HG03175 (cell line): ENCODE measurements around the gene ARMH3.
"Not testable (repeated sequence)": the region's sequence is repeated elsewhere in the genome, so short reads cannot be mapped to it uniquely, and the experiment has no call there.

Source experiments
- ATAC-seq: cut with Tn5 transposase; IDR thresholded peaks from one replicate; pipeline ENCODE4 v1.9.1; 2021; ENCODE audit warnings: mild to moderate bottlenecking, moderate library complexity; ENCODE audit not compliant: unreplicated experiment

The ARMH3 gene

GRCh38 chr10:101987136-101987535 is 68.8 kb downstream of the ARMH3 start:
- no peak for ATAC-seq

- ATAC-seq: peak; percentile 47
These were observed 69.4 kb downstream of the ARMH3 start for GRCh38 chr10:101986624-101986971.

- ATAC-seq: not testable (repeated sequence)
These were observed 75.3 kb downstream of the ARMH3 start for GRCh38 chr10:101980677-101981076.

GRCh38 chr10:101974091-101974971 is 81.6 kb downstream of the ARMH3 start:
- no peak for ATAC-seq

- ATAC-seq: no peak
These were observed 83.2 kb downstream of the ARMH3 start for GRCh38 chr10:101972761-101973160.

- ATAC-seq: no peak
These were observed 86.5 kb downstream of the ARMH3 start for GRCh38 chr10:101969412-101969922.

- ATAC-seq: no peak
These were observed 87.0 kb downstream of the ARMH3 start for GRCh38 chr10:101968940-101969321.

- no peak for ATAC-seq
These were observed 87.6 kb downstream of the ARMH3 start for GRCh38 chr10:101968286-101968939.

GRCh38 chr10:101967713-101968112 is 88.3 kb downstream of the ARMH3 start:
- ATAC-seq: no peak

- ATAC-seq: no peak
These were observed 88.9 kb downstream of the ARMH3 start for GRCh38 chr10:101967119-101967518.

GRCh38 chr10:101965075-101965765 is 90.8 kb downstream of the ARMH3 start:
- ATAC-seq: no peak

GRCh38 chr10:101961591-101962498 is 94.1 kb downstream of the ARMH3 start:
- no peak for ATAC-seq

GRCh38 chr10:101960879-101961395 is 95.0 kb downstream of the ARMH3 start:
- no peak for ATAC-seq

GRCh38 chr10:101959346-101959916 is 96.5 kb downstream of the ARMH3 start:
- ATAC-seq: no peak

- no peak for ATAC-seq
These were observed 97.3 kb downstream of the ARMH3 start for GRCh38 chr10:101958691-101959090.

- ATAC-seq: no peak
These were observed 99.1 kb downstream of the ARMH3 start for GRCh38 chr10:101956898-101957297.

- no peak for ATAC-seq
These were observed 99.9 kb downstream of the ARMH3 start for GRCh38 chr10:101956117-101956516.

GRCh38 chr10:101952191-101952590 is 103.8 kb downstream of the ARMH3 start:
- ATAC-seq: no peak

GRCh38 chr10:101950213-101950612 is 105.8 kb downstream of the ARMH3 start:
- ATAC-seq: no peak

- no peak for ATAC-seq
These were observed 114.1 kb downstream of the ARMH3 start for GRCh38 chr10:101941871-101942270.
